Amniotic epithelial cell (primary cell): ENCODE results near the gene OR1N2.
"Not testable (repeated sequence)": the region's sequence is repeated elsewhere in the genome, so short reads cannot be mapped to it uniquely, and the experiment has no call there.

Experiments used
- DNase-seq: peaks from one replicate; pipeline ENCODE4 v3.0.0-alpha.2; 2010; ENCODE audit warnings: low read depth

OR1N2 gene

GRCh38 chr9:122552812-122553211 is at the start of gene OR1N2:
Gene OR1N2, plus strand, starts transcription at chr9:122553112. Its CDS starts 100 bp downstream, at chr9:122553212.
- no peak for DNase-seq

- no peak for DNase-seq
Observed at GRCh38 chr9:122506964-122507363, 45.9 kb upstream of the OR1N2 start.

GRCh38 chr9:122510502-122510901 is 42.4 kb upstream of the OR1N2 start, which contains the start of gene OR1J2:
Gene OR1J2, plus strand, starts transcription at chr9:122510802. Its CDS starts 0 bp downstream, at chr9:122510802.
- DNase-seq: no peak

GRCh38 chr9:122518226-122518625 is 34.7 kb upstream of the OR1N2 start:
- DNase-seq: no peak

- no peak for DNase-seq
Observed at GRCh38 chr9:122518841-122519240, 34.1 kb upstream of the OR1N2 start, which contains the start of gene OR1J4. Gene OR1J4, plus strand, starts transcription at chr9:122519141. Its CDS starts 0 bp downstream, at chr9:122519141.

- DNase-seq: no peak
Observed at GRCh38 chr9:122519376-122519775, 33.5 kb upstream of the OR1N2 start.

GRCh38 chr9:122526602-122527001 is 26.3 kb upstream of the OR1N2 start:
- DNase-seq: no peak

- DNase-seq: no peak
Observed at GRCh38 chr9:122527193-122527592, 25.7 kb upstream of the OR1N2 start, which contains the start of gene OR1N1. Gene OR1N1, minus strand, starts transcription at chr9:122527293. Its CDS starts 0 bp downstream, at chr9:122527293.

- not testable (repeated sequence) for DNase-seq
Observed at GRCh38 chr9:122531157-122531556, 21.8 kb upstream of the OR1N2 start.

GRCh38 chr9:122536134-122536533 is 16.8 kb upstream of the OR1N2 start:
- DNase-seq: no peak

GRCh38 chr9:122537066-122537465 is 15.8 kb upstream of the OR1N2 start:
- DNase-seq: not testable (repeated sequence)

- no peak for DNase-seq
Observed at GRCh38 chr9:122538757-122539156, 14.2 kb upstream of the OR1N2 start.

- DNase-seq: no peak
Observed at GRCh38 chr9:122546196-122546595, 6.7 kb upstream of the OR1N2 start.

GRCh38 chr9:122551371-122551770 is 1.5 kb upstream of the OR1N2 start:
- no peak for DNase-seq

GRCh38 chr9:122561446-122561845 is 8.5 kb downstream of the OR1N2 start:
- DNase-seq: no peak

GRCh38 chr9:122562134-122562760 is 9.3 kb downstream of the OR1N2 start:
- no peak for DNase-seq

GRCh38 chr9:122567901-122568300 is 15.0 kb downstream of the OR1N2 start:
- no peak for DNase-seq

GRCh38 chr9:122572456-122572855 is 19.5 kb downstream of the OR1N2 start:
- DNase-seq: no peak

GRCh38 chr9:122579874-122580273 is 27.0 kb downstream of the OR1N2 start:
- no peak for DNase-seq

GRCh38 chr9:122580360-122580759 is 27.4 kb downstream of the OR1N2 start:
- DNase-seq: peak; percentile 6

- DNase-seq: not testable (repeated sequence)
Observed at GRCh38 chr9:122583284-122583683, 30.4 kb downstream of the OR1N2 start, which contains the start of gene OR1L8. Gene OR1L8, minus strand, starts transcription at chr9:122583384. Its CDS starts 14,907 bp downstream, at chr9:122568477.
